Heart left ventricle (tissue), 13 donors: Measurements from ENCODE around the gene CYREN.

Experiments used
- CTCF ChIP-seq, 12 donors: fragments of 200-600 bp; sonication (generic) in 4 of 12; IDR thresholded peaks; one replicate each; pipeline versions ENCODE4 v1.5.0 to v1.8.0; 2018 to 2022; ENCODE audit warnings: antibody characterized with exemption in 12 of 12, mild to moderate bottlenecking in 5 of 12
- POLR2A ChIP-seq, 2 donors: fragments of 450-650 bp; IDR thresholded peaks; one replicate each; pipeline ENCODE4 v1.6.1; 2017; ENCODE audit warnings: antibody characterized with exemption in 2 of 2, mild to moderate bottlenecking in 2 of 2, moderate library complexity in 2 of 2
- donor health status: ischemic (EF 13 %, LVEDD 7.1; RV severe dilation, severe dysfunction).
- donor health status: DM: no; HTN: yes; CAD: no.
- donor health status: DM: no; HTN: no; CAD: no.
- donor health status: ischemic (EF 25% LVEDD 6.9; RV normal size, moderate dysfunction).
- donor health status: ischemic (EF 25% LVEDD 5.7; RV mildly dilated, moderate dysfunction).
- donor health status: ischemic (EF 35%, LVEDD 5.7; RV mildly dilated, moderate dysfunction).
- donor health status: nonischemic (EF 11% LVEDD 7.7; RV severe dilation, severe dysfunction).
- donor health status: DM: yes; HTN: yes; CAD: no.
- donor health status: PGD.
- donor health status: ischemic (EF 29% LVEDD 5.4; RV normal size, mild dysfunction).
- donor health status: nonischemic (EF 23%, LVEDD 6.1; RV moderate dilation, normal function).

- TF ChIP-seq POLR2A (IDR thresholded peaks at IDR 0.05) (no peak), CTCF (IDR thresholded peaks at IDR 0.05) (no peak)
These were observed 588 bp downstream of the CYREN start for GRCh38 chr7:135169964-135170273.
